SHP77 (cell line): ENCODE measurements around the gene CASZ1.

Experiments
- DNase-seq, 2 experiments: peaks; one replicate each; lab custom pipeline; 2025; lab: John Stamatoyannopoulos, UW

The CASZ1 gene

GRCh38 chr1:10775763-10776162 is 20.7 kb downstream of the CASZ1 start:
- DNase-seq, result no peak

GRCh38 chr1:10774615-10775310 is 21.7 kb downstream of the CASZ1 start:
- no peak for DNase-seq

GRCh38 chr1:10773851-10774614 is 22.4 kb downstream of the CASZ1 start:
- DNase-seq, result no peak

- DNase-seq, result no peak
Observed at GRCh38 chr1:10773376-10773775, 23.1 kb downstream of the CASZ1 start.

- no peak for DNase-seq
Observed at GRCh38 chr1:10772711-10773110, 23.7 kb downstream of the CASZ1 start.

- no peak for DNase-seq
Observed at GRCh38 chr1:10771789-10772188, 24.7 kb downstream of the CASZ1 start.

GRCh38 chr1:10768552-10768951 is 27.9 kb downstream of the CASZ1 start:
- DNase-seq, result no peak

- DNase-seq, result no peak
Observed at GRCh38 chr1:10767282-10767681, 29.2 kb downstream of the CASZ1 start.

- DNase-seq, result no peak
Observed at GRCh38 chr1:10765734-10766478, 30.5 kb downstream of the CASZ1 start.

- DNase-seq, result no peak
Observed at GRCh38 chr1:10765304-10765703, 31.1 kb downstream of the CASZ1 start.

- no peak for DNase-seq
Observed at GRCh38 chr1:10764296-10764798, 32.1 kb downstream of the CASZ1 start.

GRCh38 chr1:10762875-10763274 is 33.6 kb downstream of the CASZ1 start:
- no peak for DNase-seq

GRCh38 chr1:10762153-10762523 is 34.3 kb downstream of the CASZ1 start:
- no peak for DNase-seq

GRCh38 chr1:10761503-10762152 is 34.8 kb downstream of the CASZ1 start:
- no peak for DNase-seq

GRCh38 chr1:10760566-10761502 is 35.6 kb downstream of the CASZ1 start:
- no peak for DNase-seq

- DNase-seq, result no peak
Observed at GRCh38 chr1:10759413-10760200, 36.8 kb downstream of the CASZ1 start.

- DNase-seq, result no peak
Observed at GRCh38 chr1:10756842-10757241, 39.6 kb downstream of the CASZ1 start.

GRCh38 chr1:10755970-10756521 is 40.4 kb downstream of the CASZ1 start:
- peak; percentile 44 to 49 for DNase-seq

- no peak for DNase-seq
Observed at GRCh38 chr1:10754568-10755329, 41.7 kb downstream of the CASZ1 start.
